Loucy (cell line): ENCODE data around the gene IRX3.

Source experiments
- CTCF ChIP-seq: fragments of 200-600 bp; sonication (generic); conservative IDR thresholded peaks from 2 replicates; pipeline ENCODE4 v1.5.1; 2014; ENCODE audit warnings: mild to moderate bottlenecking, antibody characterized with exemption, low read length
- EZH2phosphoT487 ChIP-seq: fragments of 200-600 bp; IDR thresholded peaks from 2 replicates; pipeline ENCODE4 v1.6.1; 2018; ENCODE audit warnings: antibody characterized with exemption, mild to moderate bottlenecking, moderate library complexity, borderline replicate concordance

GRCh38 chr16:54327609-54328008, 41.0 kb upstream of the IRX3 start:
- TF ChIP-seq CTCF (no peak), EZH2phosphoT487 (no peak)
